Measurements from ENCODE around the gene OR12D3. TPM values are rescaled to one million over a fixed set of nuclear protein-coding genes. Genes with fewer than 3 reads are reported as not detected.

OR12D3 gene
- total RNA-seq, 1 experiment from 2014 or later: not detected

- no peak for DNase-seq
- WGBS (ENCODE audit: extremely low coverage, insufficient read length, low lambda C conversion rate): no CpG with 5 or more reads among the region's 3 CpGs
- no peak within 1 kb of the TSS for H3K27ac ChIP-seq (ENCODE audit: insufficient read length, low read depth, low read length)
- H3K79me2 ChIP-seq (ENCODE audit: insufficient read depth, low read length): no peaks in the 10 kb centered on the region
- H3K23me2 ChIP-seq (ENCODE audit: insufficient read length, low read depth, low read length, poor library complexity, severe bottlenecking): no peaks in the 10 kb centered on the region
- no peak within 1 kb of the TSS for H3K4ac ChIP-seq (ENCODE audit: low read depth, low read length)
- H3K4me1 ChIP-seq (ENCODE audit: insufficient read depth, low read length): no peaks in the 10 kb centered on the region
- H4K20me1 ChIP-seq (ENCODE audit: control insufficient read depth, insufficient read depth, insufficient read length): no peaks in the 10 kb centered on the region
- Mint-ChIP-seq H3K27ac (no peak within 1 kb of the TSS; a peak in 1 of 7 replicates), H3K36me3 (ENCODE audit: insufficient read depth in 1 of 3, low read depth in 3 of 3) (no peaks in the 10 kb centered on the region), H3K4me1 (no peaks in the 10 kb centered on the region), H3K4me3 (no peak within 1 kb of the TSS), H3K27me3 (ENCODE audit: low read depth) (peaks cover 2% of the 10 kb centered on the region; the same call in 1 of the 2 replicates), H3K9me3 (peaks cover 0 to 12% of the 10 kb centered on the region in 2 experiments; a peak in 3 of 5 replicates)
- no peaks in the 10 kb centered on the region for H3K79me1 ChIP-seq (ENCODE audit: insufficient read depth, low read depth, low read length, poor library complexity, severe bottlenecking)
- H3K14ac ChIP-seq (ENCODE audit: insufficient read depth, low read length): no peak within 1 kb of the TSS
- no peak within 1 kb of the TSS for H2BK120ac ChIP-seq (ENCODE audit: low read depth, low read length, poor library complexity, severe bottlenecking)
- no peak within 1 kb of the TSS for H2AFZ ChIP-seq (ENCODE audit: low read length)
- H3K9me3 ChIP-seq (ENCODE audit: control insufficient read depth, low read depth, low read length): no peaks in the 10 kb centered on the region
- no peak within 1 kb of the TSS for H4K91ac ChIP-seq (ENCODE audit: insufficient read length, low read depth, low read length)
- no peak within 1 kb of the TSS for H2BK12ac ChIP-seq (ENCODE audit: insufficient read length, low read depth, low read length)
- H2BK15ac ChIP-seq (ENCODE audit: low read depth, low read length): no peak within 1 kb of the TSS
- no peak within 1 kb of the TSS for H3K56ac ChIP-seq (ENCODE audit: insufficient read length, low read depth, low read length)
- no peak within 1 kb of the TSS for H3T11ph ChIP-seq (ENCODE audit: low read length)
- H3K18ac ChIP-seq (ENCODE audit: insufficient read length, low read depth, low read length): no peak within 1 kb of the TSS
- H3K4me2 ChIP-seq (ENCODE audit: insufficient read depth, insufficient read length, low read length): no peak within 1 kb of the TSS
- TF ChIP-seq, protein P1, sequence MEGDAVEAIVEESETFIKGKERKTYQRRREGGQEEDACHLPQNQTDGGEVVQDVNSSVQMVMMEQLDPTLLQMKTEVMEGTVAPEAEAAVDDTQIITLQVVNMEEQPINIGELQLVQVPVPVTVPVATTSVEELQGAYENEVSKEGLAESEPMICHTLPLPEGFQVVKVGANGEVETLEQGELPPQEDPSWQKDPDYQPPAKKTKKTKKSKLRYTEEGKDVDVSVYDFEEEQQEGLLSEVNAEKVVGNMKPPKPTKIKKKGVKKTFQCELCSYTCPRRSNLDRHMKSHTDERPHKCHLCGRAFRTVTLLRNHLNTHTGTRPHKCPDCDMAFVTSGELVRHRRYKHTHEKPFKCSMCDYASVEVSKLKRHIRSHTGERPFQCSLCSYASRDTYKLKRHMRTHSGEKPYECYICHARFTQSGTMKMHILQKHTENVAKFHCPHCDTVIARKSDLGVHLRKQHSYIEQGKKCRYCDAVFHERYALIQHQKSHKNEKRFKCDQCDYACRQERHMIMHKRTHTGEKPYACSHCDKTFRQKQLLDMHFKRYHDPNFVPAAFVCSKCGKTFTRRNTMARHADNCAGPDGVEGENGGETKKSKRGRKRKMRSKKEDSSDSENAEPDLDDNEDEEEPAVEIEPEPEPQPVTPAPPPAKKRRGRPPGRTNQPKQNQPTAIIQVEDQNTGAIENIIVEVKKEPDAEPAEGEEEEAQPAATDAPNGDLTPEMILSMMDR (conservative IDR thresholded peaks at IDR 0.05): no peak
- no peak within 1 kb of the TSS for H4K5ac ChIP-seq (ENCODE audit: insufficient read length, low read depth, low read length)
- no peak within 1 kb of the TSS for H2BK20ac ChIP-seq (ENCODE audit: low read depth, low read length, poor library complexity, severe bottlenecking)
- no peak within 1 kb of the TSS for H3K23ac ChIP-seq (ENCODE audit: insufficient read length, low read depth, low read length)
- no peak within 1 kb of the TSS for H3K9ac ChIP-seq (ENCODE audit: extremely low read depth, insufficient read length, low read length)
- H2AK5ac ChIP-seq (ENCODE audit: insufficient read length, low read length): no peak within 1 kb of the TSS
- no peak within 1 kb of the TSS for H4K8ac ChIP-seq (replicated peaks; ENCODE audit: insufficient read length, low read depth, low read length)
- H3K27me3 ChIP-seq (ENCODE audit: insufficient read depth, low read length): no peaks in the 10 kb centered on the region
- no peak within 1 kb of the TSS for H2BK5ac ChIP-seq (ENCODE audit: insufficient read length, low read length)
Observed at GRCh38 chr6:29368765-29369164, 6.3 kb downstream of the OR12D3 start, which contains the start of gene OR5V1. Gene OR5V1 (minus strand): TSS chr6:29368865. CDS start chr6:29356195, 12,670 bp downstream.

Measured in H9 (cell line).